Pancreas (tissue), 10 donors: ENCODE results near the gene PYGO1. TPM values are rescaled to one million over a fixed set of nuclear protein-coding genes. Genes with fewer than 3 reads are reported as not detected.

Experiments used
- ATAC-seq, 4 donors: fragments of 200-7000 bp; cut with Tn5 transposase; one replicate each; pipeline versions ENCODE4 v1.8.0 to v1.9.1; 2020; ENCODE audit warnings: mild to moderate bottlenecking in 4 of 4, moderate library complexity in 4 of 4
- DNase-seq, 6 donors: peaks; one replicate each; pipeline ENCODE4 v3.0.0-alpha.2; 2020
- FAIRE-seq: peaks from 2 replicates; lab custom pipeline; 2012; peaks lifted over from hg19 to GRCh38; lab: Jason Lieb, UNC
- H3K27ac ChIP-seq, 4 donors: fragments of 200-600 bp; sonication (generic); 1 replicate in 3 of 4; 2 replicates in 1 of 4; pipeline versions ENCODE4 v1.5.0 to v1.8.0; 2020
- H3K27me3 ChIP-seq, 4 donors: fragments of 200-600 bp; one replicate each; pipeline ENCODE4 v1.8.0; 2021
- H3K36me3 ChIP-seq, 3 donors: fragments of 200-600 bp; sonication (generic) in 1 of 3; one replicate each; pipeline versions ENCODE4 v1.5.0 to v1.8.0; 2020 to 2021
- H3K4me1 ChIP-seq, 3 donors: fragments of 200-600 bp; one replicate each; pipeline ENCODE4 v1.8.0; 2021
- H3K4me3 ChIP-seq, 4 donors: fragments of 200-600 bp; sonication (generic) in 2 of 4; one replicate each; pipeline versions ENCODE4 v1.5.0 to v1.8.0; 2020 to 2021
- H3K9me3 ChIP-seq, 4 donors: fragments of 200-600 bp; one replicate each; pipeline ENCODE4 v1.8.0; 2021
- WGBS, 2 donors: extraction: QIAGEN DNeasy Blood & Tissue Kit; methylation state at CpG; one replicate each; pipeline ENCODE4 v1.1.7; 2013; 5-methylcytosine and 5-hydroxymethylcytosine counted together
- intact Hi-C, 3 donors: fragments of 100-400 bp; cut with DNase I; formaldehyde crosslinking; loops; one replicate each; pipeline versions ENCODE4 v1.11.1 to v1.14.2; 2022
- polyA plus RNA-seq, 2 donors: library from polyadenylated mRNA; stranded (reverse); fragments of 200-250 nt; gene quantifications; one replicate each; pipeline ENCODE4 v1.2.3, GENCODE V29; 2013
- total RNA-seq, 6 donors: library from RNA; stranded (reverse); fragmentation: NEBNext Ultra II Directional in 4 of 6; extraction: Animal tissue kit (Norgen Biotek cat#: 25700) in 4 of 6; gene quantifications; one replicate each; pipeline versions ENCODE4 v1.2.1 to v1.2.4, GENCODE V29; 2021 to 2023
- TF ChIP-seq, protein P1 (sequence below), 4 donors: fragments of 200-600 bp; sonication (generic) in 3 of 4; IDR thresholded peaks; one replicate each; pipeline versions ENCODE4 v1.5.0 to v1.8.0; 2021; ENCODE audit warnings: antibody characterized with exemption in 4 of 4
- donor health status: healthy with polysubstance abuse.
- donor health status: DM: no; HTN: no; CAD: no; lungs with moderate emphysema.
- donor health status: DM: no; HTN: no; CAD: no.
- donor health status: control.
- donor health status: control.
- donor health status: Bipolar disorder and iron deficiency.
- donor health status: DM: yes; HTN: yes; CAD: no.
- donor health status: DM: no; HTN: no; CAD: no.
- donor health status: DM: no; HTN: no; CAD: no.
- donor health status: DM: yes; HTN: yes; CAD: no.

PYGO1 gene
- total and polyA plus RNA-seq, 8 donors: 0.34 to 2.3 (median 2.0) TPM

DNA sequence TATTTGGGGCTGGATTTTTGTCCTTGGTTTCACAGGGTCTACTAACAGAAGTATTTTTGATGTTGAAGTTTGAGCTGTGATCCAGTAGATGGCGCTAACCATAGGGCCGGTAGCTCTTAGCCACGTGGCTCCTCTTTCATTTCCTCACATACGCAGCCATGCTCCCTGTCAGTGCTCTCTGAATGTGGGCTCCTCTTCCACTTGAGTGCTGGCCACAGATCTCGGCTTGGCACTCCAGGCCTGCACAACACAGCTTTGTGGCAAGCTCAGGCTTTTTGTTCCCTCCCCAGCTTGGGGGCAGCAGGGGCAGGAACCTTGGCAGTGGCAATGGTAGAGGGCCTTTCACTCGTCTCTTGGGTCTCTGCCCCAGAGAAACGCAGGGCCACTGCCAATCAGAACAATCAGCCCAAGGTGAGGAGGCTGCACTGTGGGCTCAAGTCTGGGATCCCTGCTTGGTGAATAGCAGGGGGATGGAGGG, 61.5 kb downstream of the PYGO1 start:
- no peaks in the 10 kb centered on the region for H3K9me3 ChIP-seq
- FAIRE-seq (no peak), DNase-seq (peak in 1 of 6 donors; percentile 17), ATAC-seq (peak; percentile 58 to 84 (median 80))
- H3K36me3 ChIP-seq: no peaks in the 10 kb centered on the region
- H3K4me1 ChIP-seq: no peaks in the 10 kb centered on the region
- WGBS, 2 donors: 23% methylated on average over 7 of the region's 7 CpGs
- no peak overlapping the region for H3K27ac ChIP-seq
- intact Hi-C loops: no loop called here
- no peaks in the 10 kb centered on the region for H3K27me3 ChIP-seq
- H3K4me3 ChIP-seq: no peak overlapping the region
- TF ChIP-seq, protein P1, sequence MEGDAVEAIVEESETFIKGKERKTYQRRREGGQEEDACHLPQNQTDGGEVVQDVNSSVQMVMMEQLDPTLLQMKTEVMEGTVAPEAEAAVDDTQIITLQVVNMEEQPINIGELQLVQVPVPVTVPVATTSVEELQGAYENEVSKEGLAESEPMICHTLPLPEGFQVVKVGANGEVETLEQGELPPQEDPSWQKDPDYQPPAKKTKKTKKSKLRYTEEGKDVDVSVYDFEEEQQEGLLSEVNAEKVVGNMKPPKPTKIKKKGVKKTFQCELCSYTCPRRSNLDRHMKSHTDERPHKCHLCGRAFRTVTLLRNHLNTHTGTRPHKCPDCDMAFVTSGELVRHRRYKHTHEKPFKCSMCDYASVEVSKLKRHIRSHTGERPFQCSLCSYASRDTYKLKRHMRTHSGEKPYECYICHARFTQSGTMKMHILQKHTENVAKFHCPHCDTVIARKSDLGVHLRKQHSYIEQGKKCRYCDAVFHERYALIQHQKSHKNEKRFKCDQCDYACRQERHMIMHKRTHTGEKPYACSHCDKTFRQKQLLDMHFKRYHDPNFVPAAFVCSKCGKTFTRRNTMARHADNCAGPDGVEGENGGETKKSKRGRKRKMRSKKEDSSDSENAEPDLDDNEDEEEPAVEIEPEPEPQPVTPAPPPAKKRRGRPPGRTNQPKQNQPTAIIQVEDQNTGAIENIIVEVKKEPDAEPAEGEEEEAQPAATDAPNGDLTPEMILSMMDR (IDR thresholded peaks at IDR 0.05): peak; percentile 26 to 35 (median 30)

DNA sequence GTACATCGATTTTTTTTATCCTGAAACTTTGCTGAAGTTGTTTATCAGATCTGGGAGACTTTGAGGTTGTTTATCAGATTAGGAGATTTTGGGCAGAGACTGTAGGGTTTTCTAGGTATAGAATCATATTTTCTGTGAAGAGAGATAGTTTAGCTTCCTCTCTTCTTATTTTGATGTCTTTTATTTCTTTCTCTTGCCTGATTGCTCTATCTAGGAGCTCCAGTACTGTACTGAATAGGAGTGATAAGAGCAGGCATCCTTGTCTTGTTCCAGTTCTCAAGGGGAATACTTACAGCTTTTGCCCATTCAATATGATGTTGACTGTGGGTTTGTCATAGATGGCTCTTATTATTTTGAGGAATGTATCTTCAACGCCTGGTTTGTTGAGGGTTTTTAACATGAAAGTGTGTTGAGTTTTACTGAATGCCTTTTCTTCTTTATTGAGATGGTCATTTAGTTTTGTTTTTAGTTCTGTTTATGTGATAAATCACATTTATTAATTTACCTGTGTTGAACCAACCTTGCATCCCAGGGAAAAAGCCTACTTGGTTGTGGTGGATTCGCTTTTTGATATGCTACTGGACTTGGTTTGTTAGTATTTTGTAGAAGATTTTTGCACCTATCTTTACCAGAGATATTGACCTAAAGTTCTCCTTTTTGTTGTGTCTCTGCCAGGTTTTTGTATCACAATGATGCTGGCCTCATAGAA, 65.2 kb downstream of the PYGO1 start:
- Histone ChIP-seq H3K9me3 (no peaks in the 10 kb centered on the region), H3K27ac (no peak overlapping the region), H3K4me1 (no peaks in the 10 kb centered on the region), H3K4me3 (no peak overlapping the region), H3K27me3 (no peaks in the 10 kb centered on the region), H3K36me3 (no peaks in the 10 kb centered on the region)
- 57 to 78% methylated on average over 3 of the region's 3 CpGs for WGBS, 2 donors
- no peak for ATAC-seq
- no peak for DNase-seq
- no peak for FAIRE-seq
- intact Hi-C loops: no loop called here
- TF ChIP-seq, protein P1 (IDR thresholded peaks at IDR 0.05): no peak

DNA sequence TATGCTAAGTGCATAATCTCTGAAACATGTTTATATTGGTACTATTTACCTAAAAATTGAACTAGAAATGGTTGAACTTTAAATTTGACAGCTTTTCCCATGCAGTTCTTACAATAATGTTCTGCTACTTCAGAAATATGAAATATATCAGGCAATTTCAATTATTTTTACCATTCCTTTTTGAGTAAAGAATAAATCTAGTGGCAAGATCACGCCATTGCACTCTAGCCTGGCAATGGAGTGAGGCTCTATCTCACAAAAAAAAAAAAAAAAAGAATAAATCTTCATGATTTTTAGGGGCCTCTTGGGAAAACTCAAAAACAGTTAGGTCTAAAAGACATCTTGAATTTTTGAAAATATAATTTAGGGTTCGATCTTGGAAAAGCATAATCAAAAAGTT, 69.5 kb downstream of the PYGO1 start:
- 62 to 80% methylated on average over 2 of the region's 2 CpGs for WGBS, 2 donors
- DNase-seq (no peak), ATAC-seq (no peak), FAIRE-seq (no peak)
- H3K4me1 ChIP-seq: no peaks in the 10 kb centered on the region
- intact Hi-C loops: no loop called here
- H3K27ac ChIP-seq: no peak overlapping the region
- H3K9me3 ChIP-seq: no peaks in the 10 kb centered on the region
- H3K4me3 ChIP-seq: no peak overlapping the region
- TF ChIP-seq, protein P1 (IDR thresholded peaks at IDR 0.05): peak in 1 of 4 donors; percentile 8
- no peaks in the 10 kb centered on the region for H3K36me3 ChIP-seq
- H3K27me3 ChIP-seq: no peaks in the 10 kb centered on the region

DNA sequence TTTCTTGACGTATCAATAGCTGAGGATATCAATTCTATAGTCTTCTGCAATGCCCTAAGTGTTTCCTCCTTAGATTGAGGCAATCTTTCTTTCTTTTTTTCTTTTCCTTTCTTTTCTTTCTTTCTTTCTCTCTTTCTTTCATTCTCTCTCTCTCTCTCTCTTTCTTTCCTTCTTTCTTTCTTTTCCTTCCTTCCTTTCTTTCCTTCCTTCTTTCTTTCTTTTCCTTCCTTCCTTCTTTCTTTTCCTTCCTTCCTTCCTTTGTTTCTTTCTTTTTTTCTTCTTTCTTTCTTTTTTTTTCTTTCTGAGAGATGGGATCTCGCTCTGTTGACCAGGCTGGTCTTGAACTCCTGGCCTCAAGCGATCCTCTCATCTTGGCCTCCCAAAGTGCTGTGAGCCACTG, 70.1 kb downstream of the PYGO1 start:
- ATAC-seq (no peak), FAIRE-seq (no peak), DNase-seq (no peak)
- 73 to 81% methylated on average over 3 of the region's 3 CpGs for WGBS, 2 donors
- no peaks in the 10 kb centered on the region for H3K27me3 ChIP-seq
- H3K36me3 ChIP-seq: no peaks in the 10 kb centered on the region
- intact Hi-C loops: no loop called here
- H3K4me1 ChIP-seq: no peaks in the 10 kb centered on the region
- H3K27ac ChIP-seq: no peak overlapping the region
- no peaks in the 10 kb centered on the region for H3K9me3 ChIP-seq
- TF ChIP-seq, protein P1 (IDR thresholded peaks at IDR 0.05): no peak
- H3K4me3 ChIP-seq: no peak overlapping the region
